AG08396 (cell line): ENCODE data around the gene USHBP1.

ENCODE experiments used
- DNase-seq: peaks from one replicate; pipeline ENCODE4 v3.0.0; 2012; ENCODE audit warnings: low spot score, mixed read lengths

The USHBP1 gene

GRCh38 chr19:17240062-17240752 is 24.3 kb downstream of the USHBP1 start:
- no peak for DNase-seq

- no peak for DNase-seq
Observed at GRCh38 chr19:17237747-17238706, 26.5 kb downstream of the USHBP1 start.

- no peak for DNase-seq
Observed at GRCh38 chr19:17236811-17237543, 27.6 kb downstream of the USHBP1 start.

- DNase-seq = peak; percentile 53
Observed at GRCh38 chr19:17235971-17236777, 28.4 kb downstream of the USHBP1 start.

GRCh38 chr19:17235300-17235970 is 29.1 kb downstream of the USHBP1 start:
- peak; percentile 71 for DNase-seq

GRCh38 chr19:17234911-17235299 is 29.6 kb downstream of the USHBP1 start:
- peak; percentile 69 for DNase-seq

GRCh38 chr19:17232258-17232657 is 32.3 kb downstream of the USHBP1 start:
- no peak for DNase-seq

GRCh38 chr19:17229890-17230289 is 34.7 kb downstream of the USHBP1 start:
- no peak for DNase-seq

GRCh38 chr19:17227798-17228367 is 36.7 kb downstream of the USHBP1 start:
- DNase-seq = no peak

- DNase-seq = peak; percentile 97
Observed at GRCh38 chr19:17226002-17226933, 38.3 kb downstream of the USHBP1 start, which contains the start of gene OCEL1. OCEL1 (plus strand) TSS chr19:17226226; CDS start chr19:17226248, 22 bp downstream.

- no peak for DNase-seq
Observed at GRCh38 chr19:17225053-17225452, 39.5 kb downstream of the USHBP1 start.

GRCh38 chr19:17220207-17220758 is 44.3 kb downstream of the USHBP1 start:
- peak; percentile 69 for DNase-seq

GRCh38 chr19:17219286-17219685 is 45.3 kb downstream of the USHBP1 start:
- DNase-seq = no peak

- DNase-seq = no peak
Observed at GRCh38 chr19:17216058-17216670, 48.4 kb downstream of the USHBP1 start.

- peak; percentile 91 for DNase-seq
Observed at GRCh38 chr19:17215127-17215971, 49.2 kb downstream of the USHBP1 start, which contains the start of gene USE1. USE1 (plus strand) TSS chr19:17215357; CDS start chr19:17215406, 49 bp downstream.

- no peak for DNase-seq
Observed at GRCh38 chr19:17214508-17215126, 49.9 kb downstream of the USHBP1 start.

- DNase-seq = no peak
Observed at GRCh38 chr19:17213334-17213733, 51.2 kb downstream of the USHBP1 start.
